Adrenal gland (tissue), 12 donors: ENCODE data around the gene NBR1. TPM values are rescaled to one million over a fixed set of nuclear protein-coding genes. Genes with fewer than 3 reads are reported as not detected.
"Not testable (repeated sequence)": the region's sequence is repeated elsewhere in the genome, so short reads cannot be mapped to it uniquely, and the experiment has no call there.

ENCODE experiments used
- DNase-seq, 7 donors: peaks; one replicate each; pipeline ENCODE4 v3.0.0-alpha.2; 2019 to 2020
- H3K27ac ChIP-seq, 5 donors: fragments of 200-600 bp; sonication (generic) in 4 of 5; 1 replicate in 3 of 5; 2 replicates in 2 of 5; pipeline versions ENCODE4 v1.5.1 to v1.8.0; 2016 to 2020; ENCODE audit warnings: mild to moderate bottlenecking in 1 of 5
- H3K27me3 ChIP-seq: fragments of 200-600 bp; 2 replicates; pipeline ENCODE4 v1.8.0; 2021
- H3K36me3 ChIP-seq, 2 donors: fragments of 200-600 bp; replicated peaks in 1 of 2; 1 replicate in 1 of 2; 2 replicates in 1 of 2; pipeline versions ENCODE4 v1.5.1 to v1.8.0; 2018 to 2022
- H3K4me1 ChIP-seq, 2 donors: fragments of 200-600 bp; replicated peaks in 1 of 2; 1 replicate in 1 of 2; 2 replicates in 1 of 2; pipeline versions ENCODE4 v1.5.1 to v1.8.0; 2018 to 2021
- H3K4me3 ChIP-seq, 4 donors: fragments of 200-600 bp; sonication (generic) in 3 of 4; one replicate each; pipeline ENCODE4 v1.5.1; 2016 to 2018
- H3K9me3 ChIP-seq, 3 donors: fragments of 200-600 bp; sonication (generic) in 1 of 3; replicated peaks in 1 of 3; 1 replicate in 2 of 3; 2 replicates in 1 of 3; pipeline versions ENCODE4 v1.5.1 to v1.8.0; 2016 to 2021
- POLR2A ChIP-seq, 2 donors: fragments of 450-650 bp; IDR thresholded peaks; one replicate each; pipeline ENCODE4 v1.6.1; 2017; ENCODE audit warnings: antibody characterized with exemption in 2 of 2, mild to moderate bottlenecking in 2 of 2, moderate library complexity in 1 of 2
- WGBS, 4 donors: extraction: QIAGEN DNeasy Blood & Tissue Kit in 2 of 4; methylation state at CpG; one replicate each; pipeline versions ENCODE4 v1.1.5 to v1.1.7; 2013 to 2017; 5-methylcytosine and 5-hydroxymethylcytosine counted together
- intact Hi-C, 2 donors: fragments of 100-400 bp; cut with DNase I; formaldehyde crosslinking; loops; one replicate each; pipeline versions ENCODE4 v1.14.1 to v1.15.0; 2022 to 2023
- polyA plus RNA-seq, 3 donors: library from polyadenylated mRNA; stranded (reverse); fragments of 200-250 nt in 2 of 3; fragments of 350-450 nt in 1 of 3; fragmentation: Illumina TruSeq in 1 of 3; extraction: RNeasy Lipid Tissue Mini Kit (QIAGEN cat#74804) in 1 of 3; gene quantifications; one replicate each; pipeline ENCODE4 v1.2.3, GENCODE V29; 2013 to 2014
- total RNA-seq, 9 donors: library from RNA; depleted of rRNA in 4 of 9; stranded (reverse); fragments of >200 nt in 4 of 9; fragments of 120-200 nt in 1 of 9; fragmentation: NEBNext Ultra II Directional in 1 of 9; extraction: Animal tissue kit (Norgen Biotek cat#: 25700) in 1 of 9; gene quantifications; one replicate each; pipeline versions ENCODE4 v1.1.0 to v1.2.4, GENCODE V29; 2013 to 2023
- TF ChIP-seq, protein P1 (sequence below), 6 experiments: fragments of 450-650 bp in 4 of 6; fragments of 200-600 bp in 2 of 6; sonication (generic) in 1 of 6; IDR thresholded peaks; 1 replicate in 5 of 6; 2 replicates in 1 of 6; pipeline versions ENCODE4 v1.5.1 to v1.8.0; 2016 to 2021; ENCODE audit warnings: antibody characterized with exemption in 6 of 6, mild to moderate bottlenecking in 2 of 6, moderate library complexity in 1 of 6
- donor health status: healthy with polysubstance abuse.
- donor health status: Bipolar disorder and iron deficiency.
- donor health status: DM: yes; HTN: yes; CAD: no.
- donor health status: DM: no; HTN: no; CAD: no.
- donor health status: DM: no; HTN: no; CAD: no.
- donor health status: DM: yes; HTN: yes; CAD: no.

NBR1 gene
- total and polyA plus RNA-seq, 12 donors: 38.6 to 139 (median 106) TPM

DNA sequence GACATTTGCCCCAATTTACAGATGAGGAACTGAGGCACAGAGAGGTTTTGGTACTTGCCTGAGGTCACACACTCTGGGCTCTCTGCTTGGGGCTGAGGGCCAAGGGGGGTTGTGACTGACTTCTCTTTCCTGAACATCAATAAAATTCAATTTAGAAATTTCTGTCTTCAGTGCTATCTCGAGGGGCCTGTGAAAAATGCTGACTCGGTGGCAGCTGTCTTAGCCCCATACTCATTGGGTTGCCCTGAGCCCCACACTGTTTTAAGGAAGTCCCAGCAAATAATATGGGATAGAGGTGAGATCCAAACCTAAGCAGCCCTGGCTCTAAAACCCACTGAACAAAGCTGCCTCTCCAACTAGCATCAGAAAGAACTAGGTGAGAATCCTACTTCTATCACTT is 38.9 kb upstream of the NBR1 start:
- Histone ChIP-seq H3K4me3 (no peak overlapping the region), H3K27me3 (no peaks in the 10 kb centered on the region), H3K9me3 (no peaks in the 10 kb centered on the region), H3K4me1 (no peaks in the 10 kb centered on the region), H3K27ac (no peak overlapping the region), H3K36me3 (peaks cover 0 to 25% of the 10 kb centered on the region in 2 donors)
- peak in 2 of 7 donors; percentile 10 to 21 for DNase-seq
- intact Hi-C loops: loop anchor here in 1 of 2 donors (5.0 kb wide), 1 partner anchor 35 kb away; no protein-coding TSS in a partner anchor
- TF ChIP-seq POLR2A (IDR thresholded peaks at IDR 0.05): no peak
- TF ChIP-seq, protein P1, sequence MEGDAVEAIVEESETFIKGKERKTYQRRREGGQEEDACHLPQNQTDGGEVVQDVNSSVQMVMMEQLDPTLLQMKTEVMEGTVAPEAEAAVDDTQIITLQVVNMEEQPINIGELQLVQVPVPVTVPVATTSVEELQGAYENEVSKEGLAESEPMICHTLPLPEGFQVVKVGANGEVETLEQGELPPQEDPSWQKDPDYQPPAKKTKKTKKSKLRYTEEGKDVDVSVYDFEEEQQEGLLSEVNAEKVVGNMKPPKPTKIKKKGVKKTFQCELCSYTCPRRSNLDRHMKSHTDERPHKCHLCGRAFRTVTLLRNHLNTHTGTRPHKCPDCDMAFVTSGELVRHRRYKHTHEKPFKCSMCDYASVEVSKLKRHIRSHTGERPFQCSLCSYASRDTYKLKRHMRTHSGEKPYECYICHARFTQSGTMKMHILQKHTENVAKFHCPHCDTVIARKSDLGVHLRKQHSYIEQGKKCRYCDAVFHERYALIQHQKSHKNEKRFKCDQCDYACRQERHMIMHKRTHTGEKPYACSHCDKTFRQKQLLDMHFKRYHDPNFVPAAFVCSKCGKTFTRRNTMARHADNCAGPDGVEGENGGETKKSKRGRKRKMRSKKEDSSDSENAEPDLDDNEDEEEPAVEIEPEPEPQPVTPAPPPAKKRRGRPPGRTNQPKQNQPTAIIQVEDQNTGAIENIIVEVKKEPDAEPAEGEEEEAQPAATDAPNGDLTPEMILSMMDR (IDR thresholded peaks at IDR 0.05): no peak
- 79 to 94% (median 85%) methylated on average over 2 of the region's 2 CpGs for WGBS, 4 donors

DNA sequence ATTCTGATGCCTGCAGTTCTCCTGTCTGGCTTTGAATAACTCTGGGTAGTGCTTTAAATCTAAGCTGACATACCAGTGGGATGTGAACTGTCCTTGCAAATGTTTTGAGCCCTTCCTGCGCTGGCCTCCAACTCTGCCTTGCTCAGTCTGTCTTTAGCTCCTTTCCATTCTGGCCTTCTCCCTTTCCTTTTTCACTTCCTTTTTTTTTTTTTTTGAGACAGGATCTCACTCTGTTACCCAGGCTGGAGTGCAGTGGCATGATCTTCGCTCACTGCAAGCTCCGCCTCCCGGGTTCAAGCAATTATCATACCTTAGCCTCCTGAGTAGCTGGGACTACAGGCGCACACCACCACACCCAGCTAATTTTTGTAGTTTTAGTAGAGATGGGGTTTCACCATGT is 37.6 kb upstream of the NBR1 start:
- WGBS, 4 donors: 83 to 94% (median 89%) methylated on average over 5 of the region's 5 CpGs
- peak in 2 of 7 donors; percentile 5 to 24 for DNase-seq
- intact Hi-C loops: loop anchor here in 1 of 2 donors (5.0 kb wide), 1 partner anchor 34 kb away; no protein-coding TSS in a partner anchor
- not testable (repeated sequence) for H3K27ac ChIP-seq, H3K27me3 ChIP-seq, H3K4me1 ChIP-seq, H3K4me3 ChIP-seq, H3K9me3 ChIP-seq
- H3K36me3 ChIP-seq: peaks cover 0 to 25% of the 10 kb centered on the region in 2 donors

DNA sequence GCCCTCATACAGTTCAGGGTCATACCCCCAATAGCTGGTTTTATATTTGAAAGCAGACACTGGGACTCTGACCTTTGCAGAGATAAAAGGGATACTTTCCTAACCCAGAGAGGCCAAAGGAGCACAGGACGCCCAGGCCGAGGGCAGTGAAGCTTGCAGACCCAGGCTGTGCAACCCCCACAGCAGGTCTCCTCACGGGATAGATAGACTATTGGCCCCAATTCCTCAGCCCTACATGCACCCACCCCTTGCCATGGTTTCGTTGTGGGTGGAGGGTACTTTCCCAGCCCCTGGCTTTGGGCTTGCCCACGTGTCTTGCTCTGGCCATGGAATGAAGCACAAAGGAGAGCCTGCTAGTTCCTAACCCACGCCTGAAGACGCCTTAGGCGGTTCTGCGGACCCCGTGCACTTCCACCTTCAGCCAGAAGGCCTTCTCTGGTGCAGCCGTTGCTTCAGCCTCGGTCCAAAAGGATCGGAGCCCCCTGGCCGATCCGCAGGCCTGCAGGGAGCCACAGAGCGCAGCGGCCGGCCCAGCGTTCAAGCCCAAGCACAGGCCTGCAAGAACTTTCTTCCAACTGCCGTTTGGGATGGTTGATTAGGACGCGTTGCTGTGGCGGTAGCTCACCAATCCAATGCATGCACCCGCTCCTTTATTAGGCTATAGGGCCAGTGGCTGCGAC is 36.1 kb upstream of the NBR1 start:
- Histone ChIP-seq H3K27ac (no peak overlapping the region), H3K36me3 (peaks cover 0 to 25% of the 10 kb centered on the region in 2 donors), H3K4me3 (no peak overlapping the region), H3K27me3 (no peaks in the 10 kb centered on the region), H3K4me1 (no peaks in the 10 kb centered on the region), H3K9me3 (no peaks in the 10 kb centered on the region)
- intact Hi-C loops: loop anchor here in 1 of 2 donors (5.0 kb wide), 1 partner anchor 32 kb away; no protein-coding TSS in a partner anchor
- WGBS, 4 donors: 84 to 97% (median 95%) methylated on average over 19 to 25 of the region's 25 CpGs
- TF ChIP-seq, protein P1 (IDR thresholded peaks at IDR 0.05): no peak
- TF ChIP-seq POLR2A (IDR thresholded peaks at IDR 0.05): no peak
- peak in 2 of 7 donors; percentile 5 to 39 for DNase-seq

DNA sequence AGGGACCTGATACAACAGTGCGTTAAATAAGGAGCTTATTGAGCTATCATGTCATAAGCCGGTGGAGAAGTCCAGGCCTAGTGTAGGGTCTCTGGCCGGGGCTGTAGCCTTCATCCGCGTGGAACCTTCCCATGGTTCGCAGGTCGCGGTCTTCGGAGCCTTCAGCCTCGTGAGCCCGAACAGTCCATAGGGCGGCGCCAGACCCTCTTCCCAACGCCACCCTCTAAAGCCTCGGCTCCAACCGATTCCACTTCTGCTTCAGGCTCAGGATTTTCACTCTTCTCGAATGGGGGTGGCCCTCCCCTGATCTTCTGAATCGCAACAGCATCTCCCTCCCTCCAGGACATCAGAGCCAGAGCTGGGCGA is 35.6 kb upstream of the NBR1 start:
- WGBS, 4 donors: 94 to 98% (median 95%) methylated on average over 16 to 19 of the region's 19 CpGs
- no peak overlapping the region for H3K4me3 ChIP-seq
- H3K4me1 ChIP-seq: no peaks in the 10 kb centered on the region
- DNase-seq: peak in 2 of 7 donors; percentile 13 to 14
- H3K27ac ChIP-seq: no peak overlapping the region
- no peaks in the 10 kb centered on the region for H3K27me3 ChIP-seq
- TF ChIP-seq POLR2A (IDR thresholded peaks at IDR 0.05): no peak
- TF ChIP-seq, protein P1 (IDR thresholded peaks at IDR 0.05): no peak
- H3K9me3 ChIP-seq: no peaks in the 10 kb centered on the region
- peaks cover 0 to 25% of the 10 kb centered on the region in 2 donors for H3K36me3 ChIP-seq
- intact Hi-C loops: no loop called here

DNA sequence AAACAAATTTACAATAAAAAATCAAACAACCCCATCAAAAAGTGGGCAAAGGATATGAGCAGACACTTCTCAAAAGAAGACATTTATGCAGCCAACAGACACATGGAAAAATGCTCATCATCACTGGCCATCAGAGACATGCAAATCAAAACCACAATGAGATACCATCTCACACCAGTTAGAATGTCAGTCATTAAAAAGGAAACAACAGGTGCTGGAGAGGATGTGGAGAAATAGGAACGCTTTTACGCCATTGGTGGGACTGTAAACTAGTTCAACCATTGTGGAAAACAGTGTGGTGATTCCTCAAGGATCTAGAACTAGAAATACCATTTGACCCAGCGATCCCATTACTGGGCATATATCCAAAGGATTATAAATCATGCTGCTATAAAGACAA is 34.4 kb upstream of the NBR1 start:
- H3K4me1 ChIP-seq, H3K9me3 ChIP-seq, H3K4me3 ChIP-seq, H3K27me3 ChIP-seq, H3K27ac ChIP-seq, intact Hi-C loops: not testable (repeated sequence)
- WGBS, 4 donors: 64 to 79% (median 76%) methylated on average over 3 of the region's 3 CpGs
- peaks cover 0 to 25% of the 10 kb centered on the region in 2 donors for H3K36me3 ChIP-seq
- DNase-seq: peak in 1 of 7 donors; percentile 0

DNA sequence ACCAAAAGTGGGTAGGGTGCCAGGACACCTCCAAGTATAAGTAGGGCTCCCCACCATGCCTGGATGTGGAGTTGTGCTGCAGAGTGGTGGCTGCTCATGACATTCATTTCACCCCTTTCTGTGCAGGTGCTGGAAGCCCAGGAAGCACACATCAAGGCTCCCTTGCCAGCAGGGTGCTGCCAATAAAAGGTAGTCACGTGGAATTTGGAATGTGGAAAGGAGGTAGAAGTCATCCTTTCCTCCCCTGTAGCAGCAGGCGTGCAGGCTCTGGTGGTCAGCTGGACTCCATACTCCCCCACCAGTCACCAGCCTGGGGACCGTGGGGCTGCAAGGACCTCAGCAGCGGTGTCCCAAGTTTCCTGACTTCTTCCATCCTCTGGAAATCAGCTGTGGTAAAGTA is 32.5 kb upstream of the NBR1 start:
- intact Hi-C loops, H3K4me1 ChIP-seq, H3K9me3 ChIP-seq, H3K27ac ChIP-seq, H3K27me3 ChIP-seq, H3K4me3 ChIP-seq: not testable (repeated sequence)
- 81 to 94% (median 87%) methylated on average over 1 to 4 of the region's 4 CpGs for WGBS, 4 donors
- DNase-seq: peak in 2 of 7 donors; percentile 10 to 12
- peaks cover 0 to 14% of the 10 kb centered on the region in 2 donors for H3K36me3 ChIP-seq
